ENCODE data around the gene SRXN1.

DNA sequence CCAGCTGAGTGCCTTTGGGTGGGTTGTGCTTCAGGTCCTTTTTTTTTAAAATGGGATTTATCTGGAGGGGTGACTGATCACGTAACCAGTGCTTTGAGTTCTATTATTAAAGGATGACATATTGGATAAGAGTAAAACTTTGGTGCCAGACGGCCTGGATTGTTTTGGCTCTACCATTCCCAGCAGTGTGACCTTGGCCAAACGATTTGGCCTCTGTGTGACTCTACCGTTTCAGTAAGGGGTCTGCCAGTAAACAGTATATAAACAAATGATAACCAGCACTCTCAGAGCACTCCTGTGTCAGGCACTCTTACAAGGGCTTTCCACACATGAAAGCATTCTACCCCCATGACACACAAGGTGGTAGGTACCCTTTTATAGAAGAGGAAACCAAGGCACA is 13.9 kb upstream of the SRXN1 start:
- no peak for TF ChIP-seq EZH2 (IDR thresholded peaks at IDR 0.05)
- TF ChIP-seq, protein P1, sequence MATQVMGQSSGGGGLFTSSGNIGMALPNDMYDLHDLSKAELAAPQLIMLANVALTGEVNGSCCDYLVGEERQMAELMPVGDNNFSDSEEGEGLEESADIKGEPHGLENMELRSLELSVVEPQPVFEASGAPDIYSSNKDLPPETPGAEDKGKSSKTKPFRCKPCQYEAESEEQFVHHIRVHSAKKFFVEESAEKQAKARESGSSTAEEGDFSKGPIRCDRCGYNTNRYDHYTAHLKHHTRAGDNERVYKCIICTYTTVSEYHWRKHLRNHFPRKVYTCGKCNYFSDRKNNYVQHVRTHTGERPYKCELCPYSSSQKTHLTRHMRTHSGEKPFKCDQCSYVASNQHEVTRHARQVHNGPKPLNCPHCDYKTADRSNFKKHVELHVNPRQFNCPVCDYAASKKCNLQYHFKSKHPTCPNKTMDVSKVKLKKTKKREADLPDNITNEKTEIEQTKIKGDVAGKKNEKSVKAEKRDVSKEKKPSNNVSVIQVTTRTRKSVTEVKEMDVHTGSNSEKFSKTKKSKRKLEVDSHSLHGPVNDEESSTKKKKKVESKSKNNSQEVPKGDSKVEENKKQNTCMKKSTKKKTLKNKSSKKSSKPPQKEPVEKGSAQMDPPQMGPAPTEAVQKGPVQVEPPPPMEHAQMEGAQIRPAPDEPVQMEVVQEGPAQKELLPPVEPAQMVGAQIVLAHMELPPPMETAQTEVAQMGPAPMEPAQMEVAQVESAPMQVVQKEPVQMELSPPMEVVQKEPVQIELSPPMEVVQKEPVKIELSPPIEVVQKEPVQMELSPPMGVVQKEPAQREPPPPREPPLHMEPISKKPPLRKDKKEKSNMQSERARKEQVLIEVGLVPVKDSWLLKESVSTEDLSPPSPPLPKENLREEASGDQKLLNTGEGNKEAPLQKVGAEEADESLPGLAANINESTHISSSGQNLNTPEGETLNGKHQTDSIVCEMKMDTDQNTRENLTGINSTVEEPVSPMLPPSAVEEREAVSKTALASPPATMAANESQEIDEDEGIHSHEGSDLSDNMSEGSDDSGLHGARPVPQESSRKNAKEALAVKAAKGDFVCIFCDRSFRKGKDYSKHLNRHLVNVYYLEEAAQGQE (IDR thresholded peaks at IDR 0.05; ENCODE audit: low read depth) = no peak
- no peak for TF ChIP-seq ZNF274 (IDR thresholded peaks at IDR 0.05; ENCODE audit: low read depth, low read length)
- no peak for TF ChIP-seq POLR2A (IDR thresholded peaks at IDR 0.05; ENCODE audit: borderline replicate concordance, extremely low read depth, insufficient read depth, insufficient read length)
- no peak for TF ChIP-seq POLR2AphosphoS5 (IDR thresholded peaks at IDR 0.05; ENCODE audit: low read depth, low read length)
- no peak for TF ChIP-seq ELF1 (IDR thresholded peaks at IDR 0.05; ENCODE audit: borderline replicate concordance, low read depth)
- TF ChIP-seq, protein P2, sequence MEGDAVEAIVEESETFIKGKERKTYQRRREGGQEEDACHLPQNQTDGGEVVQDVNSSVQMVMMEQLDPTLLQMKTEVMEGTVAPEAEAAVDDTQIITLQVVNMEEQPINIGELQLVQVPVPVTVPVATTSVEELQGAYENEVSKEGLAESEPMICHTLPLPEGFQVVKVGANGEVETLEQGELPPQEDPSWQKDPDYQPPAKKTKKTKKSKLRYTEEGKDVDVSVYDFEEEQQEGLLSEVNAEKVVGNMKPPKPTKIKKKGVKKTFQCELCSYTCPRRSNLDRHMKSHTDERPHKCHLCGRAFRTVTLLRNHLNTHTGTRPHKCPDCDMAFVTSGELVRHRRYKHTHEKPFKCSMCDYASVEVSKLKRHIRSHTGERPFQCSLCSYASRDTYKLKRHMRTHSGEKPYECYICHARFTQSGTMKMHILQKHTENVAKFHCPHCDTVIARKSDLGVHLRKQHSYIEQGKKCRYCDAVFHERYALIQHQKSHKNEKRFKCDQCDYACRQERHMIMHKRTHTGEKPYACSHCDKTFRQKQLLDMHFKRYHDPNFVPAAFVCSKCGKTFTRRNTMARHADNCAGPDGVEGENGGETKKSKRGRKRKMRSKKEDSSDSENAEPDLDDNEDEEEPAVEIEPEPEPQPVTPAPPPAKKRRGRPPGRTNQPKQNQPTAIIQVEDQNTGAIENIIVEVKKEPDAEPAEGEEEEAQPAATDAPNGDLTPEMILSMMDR (IDR thresholded peaks at IDR 0.05 in 2 of 3, conservative IDR thresholded peaks at IDR 0.05 in 1 of 3; ENCODE audit: borderline replicate concordance in 1 of 3, insufficient read depth in 1 of 3, low read depth in 2 of 3, low read length in 2 of 3) = no peak
- TF ChIP-seq YY1 (IDR thresholded peaks at IDR 0.05; ENCODE audit: extremely low read depth, insufficient replicate concordance, low read depth, low read length) = no peak
